Measurements from ENCODE around the gene AMZ1. TPM values are rescaled to one million over a fixed set of nuclear protein-coding genes. Genes with fewer than 3 reads are reported as not detected.

The AMZ1 gene
- total RNA-seq, 1 donor: 2.5 TPM

- Histone ChIP-seq H3K9me3 (ENCODE audit: low read depth, low read length) (no peaks in the 10 kb centered on the region), H3K4me2 (ENCODE audit: insufficient read depth, low read length) (no peak overlapping the region), H3K27me3 (ENCODE audit: insufficient read depth, low read length) (no peaks in the 10 kb centered on the region), H3K27ac (ENCODE audit: low read depth, low read length) (no peak overlapping the region), H3K36me3 (ENCODE audit: insufficient read depth, low read length) (peaks cover 23% of the 10 kb centered on the region), H4K20me1 (ENCODE audit: insufficient read depth, low read length) (peaks cover 21% of the 10 kb centered on the region), H3K79me2 (ENCODE audit: insufficient read depth, low read length) (peaks cover 15% of the 10 kb centered on the region), H2AFZ (ENCODE audit: low read length) (no peak overlapping the region), H3K4me3 (ENCODE audit: insufficient read depth, low read length) (no peak overlapping the region), H3K4me1 (ENCODE audit: insufficient read depth, low read length) (peaks cover 10% of the 10 kb centered on the region)
- DNase-seq (ENCODE audit: insufficient read length, low spot score, missing footprints): no peak
- no peak for TF ChIP-seq CTCF (IDR thresholded peaks at IDR 0.05; ENCODE audit: extremely low read depth, low read depth, low read length)
Observed at GRCh38 chr7:2646680-2647571, 41.1 kb upstream of the AMZ1 start.

- Histone ChIP-seq H3K4me2 (ENCODE audit: insufficient read depth, low read length) (no peak overlapping the region), H3K79me2 (ENCODE audit: insufficient read depth, low read length) (peaks cover 15% of the 10 kb centered on the region), H3K36me3 (ENCODE audit: insufficient read depth, low read length) (peaks cover 30% of the 10 kb centered on the region), H4K20me1 (ENCODE audit: insufficient read depth, low read length) (peaks cover 23% of the 10 kb centered on the region), H3K4me3 (ENCODE audit: insufficient read depth, low read length) (no peak overlapping the region), H2AFZ (ENCODE audit: low read length) (no peak overlapping the region), H3K27me3 (ENCODE audit: insufficient read depth, low read length) (no peaks in the 10 kb centered on the region), H3K4me1 (ENCODE audit: insufficient read depth, low read length) (peaks cover 7% of the 10 kb centered on the region), H3K9me3 (ENCODE audit: low read depth, low read length) (no peaks in the 10 kb centered on the region), H3K27ac (ENCODE audit: low read depth, low read length) (no peak overlapping the region)
- no peak for TF ChIP-seq CTCF (IDR thresholded peaks at IDR 0.05; ENCODE audit: extremely low read depth, low read depth, low read length)
- no peak for DNase-seq (ENCODE audit: insufficient read length, low spot score, missing footprints)
Observed at GRCh38 chr7:2647594-2648172, 40.3 kb upstream of the AMZ1 start.

- Histone ChIP-seq H4K20me1 (ENCODE audit: insufficient read depth, low read length) (peaks cover 12% of the 10 kb centered on the region), H3K9me3 (ENCODE audit: low read depth, low read length) (no peaks in the 10 kb centered on the region), H3K4me1 (ENCODE audit: insufficient read depth, low read length) (peaks cover 7% of the 10 kb centered on the region), H3K4me2 (ENCODE audit: insufficient read depth, low read length) (no peak overlapping the region), H3K79me2 (ENCODE audit: insufficient read depth, low read length) (peaks cover 6% of the 10 kb centered on the region), H3K36me3 (ENCODE audit: insufficient read depth, low read length) (peaks cover 28% of the 10 kb centered on the region), H2AFZ (ENCODE audit: low read length) (no peak overlapping the region), H3K27ac (ENCODE audit: low read depth, low read length) (no peak overlapping the region), H3K4me3 (ENCODE audit: insufficient read depth, low read length) (no peak overlapping the region), H3K27me3 (ENCODE audit: insufficient read depth, low read length) (no peaks in the 10 kb centered on the region)
- DNase-seq (ENCODE audit: insufficient read length, low spot score, missing footprints): no peak
- no peak for TF ChIP-seq CTCF (IDR thresholded peaks at IDR 0.05; ENCODE audit: extremely low read depth, low read depth, low read length)
Observed at GRCh38 chr7:2649139-2649838, 38.7 kb upstream of the AMZ1 start.

GRCh38 chr7:2649991-2650390 is 38.0 kb upstream of the AMZ1 start:
- H4K20me1 ChIP-seq (ENCODE audit: insufficient read depth, low read length): peaks cover 6% of the 10 kb centered on the region
- peaks cover 28% of the 10 kb centered on the region for H3K36me3 ChIP-seq (ENCODE audit: insufficient read depth, low read length)

More at GRCh38 chr7:2649991-2650390, 38.0 kb upstream of the AMZ1 start:
- H3K4me2 ChIP-seq (ENCODE audit: insufficient read depth, low read length): no peak overlapping the region
- no peak overlapping the region for H3K4me3 ChIP-seq (ENCODE audit: insufficient read depth, low read length)
- DNase-seq (ENCODE audit: insufficient read length, low spot score, missing footprints): no peak
- H3K9me3 ChIP-seq (ENCODE audit: low read depth, low read length): no peaks in the 10 kb centered on the region
- H2AFZ ChIP-seq (ENCODE audit: low read length): no peak overlapping the region
- no peak overlapping the region for H3K27ac ChIP-seq (ENCODE audit: low read depth, low read length)
- no peak for TF ChIP-seq CTCF (IDR thresholded peaks at IDR 0.05; ENCODE audit: extremely low read depth, low read depth, low read length)
- H3K79me2 ChIP-seq (ENCODE audit: insufficient read depth, low read length): peaks cover 3% of the 10 kb centered on the region
- no peaks in the 10 kb centered on the region for H3K27me3 ChIP-seq (ENCODE audit: insufficient read depth, low read length)
- peaks cover 4% of the 10 kb centered on the region for H3K4me1 ChIP-seq (ENCODE audit: insufficient read depth, low read length)

All from osteoblast (primary cell).